Nephron (organoid): ENCODE data around the gene OMD.

Source experiments
- H3K27ac Mint-ChIP-seq, 3 experiments: 2 replicates each; pipeline ENCODE4 v1.8.0; 2020; ENCODE audit warnings: mixed read lengths in 3 of 3, mild to moderate bottlenecking in 2 of 3, moderate library complexity in 1 of 3
- H3K27me3 Mint-ChIP-seq: 2 replicates; pipeline ENCODE4 v1.8.0; 2021; ENCODE audit warnings: low read depth, mild to moderate bottlenecking, moderate library complexity, mixed read lengths
- H3K36me3 Mint-ChIP-seq: 2 replicates; pipeline ENCODE4 v1.8.0; 2020; ENCODE audit warnings: low read depth, mixed read lengths
- H3K4me1 Mint-ChIP-seq: 2 replicates; pipeline ENCODE4 v1.8.0; 2020; ENCODE audit warnings: mixed read lengths
- H3K4me3 Mint-ChIP-seq, 3 experiments: 2 replicates each; pipeline ENCODE4 v1.8.0; 2020; ENCODE audit warnings: mild to moderate bottlenecking in 3 of 3, mixed read lengths in 3 of 3, moderate library complexity in 2 of 3
- H3K9me3 Mint-ChIP-seq: 2 replicates; pipeline ENCODE4 v1.8.0; 2020; ENCODE audit warnings: mixed read lengths
- CTCF ChIP-seq, 3 experiments: fragments of 200-600 bp; sonication (generic); IDR thresholded peaks; one replicate each; pipeline ENCODE4 v1.5.0; 2021; ENCODE audit warnings: antibody characterized with exemption in 3 of 3; ENCODE audit not compliant: unreplicated experiment in 3 of 3

Gene OMD

DNA sequence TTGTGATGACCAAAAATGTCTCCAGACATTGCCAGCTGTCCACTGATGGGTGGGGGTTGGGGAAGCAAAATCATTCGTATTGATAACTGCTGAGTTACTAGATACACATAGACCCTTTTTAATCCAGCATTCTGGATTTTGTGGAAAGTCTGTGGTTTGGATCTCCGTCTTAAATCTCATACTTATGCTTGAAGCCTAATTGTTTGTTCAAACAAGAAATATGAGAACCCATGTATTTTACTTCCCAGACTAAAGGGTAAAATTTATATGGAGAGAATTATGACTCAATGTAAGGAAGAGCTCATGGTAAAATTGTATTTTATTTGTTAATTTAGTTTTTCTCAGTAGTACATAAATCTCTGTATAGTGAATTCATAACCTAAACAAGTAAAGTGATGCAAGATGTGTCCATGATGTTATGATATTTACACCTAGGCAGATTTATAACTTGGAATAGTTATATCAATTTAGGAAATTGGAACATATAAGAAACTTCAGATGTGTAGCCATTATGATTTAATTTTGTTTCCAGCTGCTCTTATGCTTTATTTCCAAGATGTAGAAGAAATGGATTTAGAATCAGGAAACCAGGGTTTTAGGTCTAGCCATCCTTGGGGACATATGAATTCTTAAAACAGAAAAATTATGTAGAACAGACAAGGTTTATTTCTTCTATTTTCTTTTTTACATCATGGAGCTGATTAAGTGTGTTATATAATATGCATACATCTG, 15.4 kb downstream of the OMD start:
- H3K27ac Mint-ChIP-seq, result peak overlapping the region; percentile 95 to 97 (median 95)
- no peaks in the 10 kb centered on the region for H3K27me3 Mint-ChIP-seq
- peak overlapping the region in 2 of 3 experiments; percentile 21 to 32 for H3K4me3 Mint-ChIP-seq
- H3K9me3 Mint-ChIP-seq, result no peaks in the 10 kb centered on the region
- no peaks in the 10 kb centered on the region for H3K36me3 Mint-ChIP-seq
- TF ChIP-seq CTCF (IDR thresholded peaks at IDR 0.05; ENCODE audit: unreplicated experiment in 3 of 3), result no peak
- H3K4me1 Mint-ChIP-seq, result peaks cover 48% of the 10 kb centered on the region

DNA sequence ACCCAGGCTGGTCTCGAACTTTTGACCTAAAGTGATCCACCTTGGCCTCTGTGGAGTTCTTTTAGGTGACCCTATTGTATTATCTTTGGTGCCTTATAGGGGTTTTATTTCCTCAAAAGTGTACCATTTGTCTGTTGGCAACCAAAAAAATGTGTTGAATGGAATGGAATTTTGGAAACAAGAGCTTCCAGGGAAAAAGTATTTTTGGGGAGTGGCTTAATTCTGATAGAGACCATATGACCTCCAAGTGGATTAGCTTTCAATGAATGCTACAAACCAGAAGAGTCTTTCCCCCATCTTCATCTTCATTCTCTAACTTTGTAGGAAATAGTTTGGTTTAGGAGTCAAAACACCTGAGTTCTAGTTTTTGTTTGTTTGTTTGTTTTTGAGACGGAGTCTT, 16.5 kb downstream of the OMD start:
- no peak for TF ChIP-seq CTCF (IDR thresholded peaks at IDR 0.05; ENCODE audit: unreplicated experiment in 3 of 3)
- H3K4me3 Mint-ChIP-seq, result no peak overlapping the region
- peak overlapping the region in 2 of 3 experiments; percentile 95 to 97 for H3K27ac Mint-ChIP-seq
- H3K9me3 Mint-ChIP-seq, result no peaks in the 10 kb centered on the region
- H3K36me3 Mint-ChIP-seq, result no peaks in the 10 kb centered on the region
- H3K27me3 Mint-ChIP-seq, result no peaks in the 10 kb centered on the region
- H3K4me1 Mint-ChIP-seq, result peaks cover 43% of the 10 kb centered on the region

DNA sequence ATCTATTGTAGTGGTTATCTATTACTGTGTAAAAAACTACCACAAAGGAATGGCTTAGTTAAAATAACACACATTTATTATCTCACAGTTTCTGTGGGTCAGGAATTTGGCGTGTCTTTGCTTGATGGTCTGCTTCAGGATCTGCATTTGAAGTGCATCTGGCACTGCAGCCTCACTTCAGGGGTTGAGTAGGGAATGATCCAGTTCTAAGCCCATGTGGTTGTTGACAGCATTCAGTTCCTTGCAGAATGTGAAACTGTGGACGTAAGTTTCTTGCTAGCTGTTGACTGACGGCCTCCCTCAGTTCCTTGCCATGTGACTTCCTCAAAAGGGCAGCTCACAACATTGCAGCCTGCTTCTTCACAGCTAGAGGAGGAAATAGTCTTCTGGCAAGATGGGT, 17.8 kb downstream of the OMD start:
- Mint-ChIP-seq H3K4me1 (peaks cover 49% of the 10 kb centered on the region), H3K36me3 (peaks cover 5% of the 10 kb centered on the region), H3K4me3 (peak overlapping the region in 2 of 3 experiments; percentile 47 to 59), H3K9me3 (peaks cover 3% of the 10 kb centered on the region), H3K27ac (peak overlapping the region; percentile 91 to 95 (median 94)), H3K27me3 (no peaks in the 10 kb centered on the region)
- TF ChIP-seq CTCF (IDR thresholded peaks at IDR 0.05; ENCODE audit: unreplicated experiment in 3 of 3), result no peak

GRCh38 chr9:92405818-92406217, 18.5 kb downstream of the OMD start:
- H3K36me3 Mint-ChIP-seq, result peaks cover 5% of the 10 kb centered on the region
- peaks cover 49% of the 10 kb centered on the region for H3K4me1 Mint-ChIP-seq
- peak overlapping the region; percentile 91 to 95 (median 94) for H3K27ac Mint-ChIP-seq
- H3K9me3 Mint-ChIP-seq, result peaks cover 3% of the 10 kb centered on the region
- H3K4me3 Mint-ChIP-seq, result peak overlapping the region; percentile 16 to 59 (median 47)
- no peaks in the 10 kb centered on the region for H3K27me3 Mint-ChIP-seq
- TF ChIP-seq CTCF (IDR thresholded peaks at IDR 0.05; ENCODE audit: unreplicated experiment in 3 of 3), result no peak

GRCh38 chr9:92404042-92404836, 20.0 kb downstream of the OMD start, which contains the start of gene OGN:
Gene OGN, minus strand, starts transcription at chr9:92404578. Its CDS starts 1,171 bp downstream, at chr9:92403407.
- Mint-ChIP-seq H3K27ac (peak within 1 kb of the TSS; percentile 94 to 95 (median 95)), H3K4me3 (peak within 1 kb of the TSS; percentile 73 to 89 (median 86)), H3K4me1 (peaks cover 38% of the 10 kb centered on the region), H3K36me3 (peaks cover 10% of the 10 kb centered on the region), H3K9me3 (peaks cover 3% of the 10 kb centered on the region), H3K27me3 (no peaks in the 10 kb centered on the region)
- no peak for TF ChIP-seq CTCF (IDR thresholded peaks at IDR 0.05; ENCODE audit: unreplicated experiment in 3 of 3)
